T follicular helper cell (primary cell): Measurements from ENCODE around the gene LRRC15.
A peak's percentile ranks its signal among the peaks of the same experiment; 100 is the strongest.

Experiments used
- DNase-seq: peaks from one replicate; pipeline ENCODE4 v3.0.0-alpha.2; 2020; ENCODE audit warnings: low read depth

LRRC15 gene

GRCh38 chr3:194360568-194360967, 9.0 kb downstream of the LRRC15 start:
- no peak for DNase-seq

DNA sequence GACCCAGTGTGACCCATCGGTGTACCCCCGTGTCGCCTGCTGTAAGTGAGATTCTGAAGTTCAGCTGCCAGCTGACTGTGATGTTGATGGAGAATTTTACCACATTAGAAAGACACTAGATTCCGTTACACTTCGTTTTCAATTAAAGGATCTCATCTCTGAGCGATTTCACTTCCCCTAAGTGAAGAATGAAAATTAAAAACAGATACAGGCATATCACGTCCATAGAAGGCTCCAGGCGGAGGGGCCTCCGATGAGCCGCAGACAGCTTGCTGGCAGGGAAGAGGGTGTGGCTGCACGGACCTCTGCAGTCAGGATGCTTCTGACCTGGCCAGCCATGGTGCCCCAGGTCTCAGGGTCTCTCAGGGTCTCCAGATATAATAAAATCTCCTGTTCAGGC, 11.9 kb downstream of the LRRC15 start:
- no peak for DNase-seq

GRCh38 chr3:194355379-194355778, 14.2 kb downstream of the LRRC15 start:
- no peak for DNase-seq

DNA sequence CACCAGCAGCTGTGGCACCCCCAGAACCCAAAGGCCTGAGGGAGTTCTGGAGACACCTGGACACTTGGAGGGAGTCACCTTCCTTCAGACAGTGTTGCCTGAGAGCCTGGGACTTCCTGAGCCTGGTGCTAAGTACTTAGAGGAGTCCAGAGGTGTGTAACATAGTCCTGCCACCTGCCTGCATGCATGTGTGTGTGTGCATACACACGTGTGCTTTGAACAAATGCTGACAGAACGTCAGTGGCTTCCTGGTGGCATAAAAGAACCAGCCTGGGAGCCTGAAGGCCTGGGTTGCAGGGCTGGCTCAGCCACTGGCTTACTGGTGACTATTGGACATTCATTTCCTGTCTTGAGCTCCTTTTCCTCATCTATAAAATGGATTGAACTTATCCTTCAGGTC, 15.2 kb downstream of the LRRC15 start:
- no peak for DNase-seq

DNA sequence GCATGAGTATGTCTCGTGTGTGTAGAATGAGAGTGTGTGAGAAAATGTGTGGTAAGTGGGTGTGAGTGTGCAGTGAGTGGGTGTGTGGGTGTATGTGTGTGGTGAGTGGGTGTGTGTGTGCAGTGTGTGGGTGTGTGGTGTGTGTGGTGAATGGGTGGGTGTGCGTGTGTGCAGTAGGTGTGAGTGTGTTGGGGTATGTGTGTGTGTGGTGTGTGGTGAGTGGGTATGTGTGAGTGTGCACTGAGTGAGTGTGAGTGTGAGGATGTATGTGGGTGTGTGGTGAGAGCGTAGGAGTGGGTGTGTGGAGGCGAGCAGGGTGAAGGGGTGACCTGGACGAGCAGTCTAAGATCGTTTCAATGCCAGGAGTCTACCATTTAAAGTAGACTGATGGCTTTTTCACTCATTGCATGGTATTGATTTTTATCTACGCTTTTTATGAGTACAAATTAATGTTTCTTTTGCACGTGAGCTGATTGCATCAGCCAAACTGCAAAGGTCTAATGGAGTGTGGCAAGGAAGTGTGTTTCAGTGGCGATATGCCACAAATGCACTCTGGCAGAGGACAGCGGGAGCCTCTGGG, 16.8 kb downstream of the LRRC15 start:
- DNase-seq: no peak

DNA sequence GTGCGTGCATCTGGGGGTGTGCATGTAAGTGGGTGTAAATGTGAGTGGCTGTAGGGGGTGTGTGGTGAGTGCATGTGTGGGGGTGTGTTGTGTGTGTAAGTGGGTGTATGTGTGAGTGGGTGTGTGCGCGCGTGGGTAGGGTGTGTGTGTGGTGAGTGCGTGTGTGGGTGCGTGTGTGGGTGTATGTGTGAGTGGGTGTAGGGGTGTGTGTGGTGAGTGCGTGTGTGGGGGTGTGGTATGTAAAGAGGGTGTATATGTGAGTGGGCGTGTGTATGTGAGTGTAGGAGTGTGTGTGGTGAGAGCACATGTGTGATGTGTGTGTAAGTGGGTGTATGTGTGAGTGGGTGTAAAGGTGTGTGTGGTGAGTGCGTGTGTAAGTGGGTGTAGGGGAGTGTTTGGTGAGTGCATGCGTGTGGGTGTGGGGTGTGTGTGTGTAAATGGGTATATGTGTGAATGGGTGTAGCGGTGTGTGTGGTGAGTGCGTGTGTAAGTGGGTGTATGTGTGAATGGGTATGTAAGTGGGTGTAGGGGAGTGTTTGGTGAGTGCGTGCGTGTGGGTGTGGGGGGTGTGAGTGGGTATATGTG, 17.5 kb downstream of the LRRC15 start:
- no peak for DNase-seq

- DNase-seq: no peak
These were observed 18.4 kb downstream of the LRRC15 start, which contains the start of gene CPN2 for GRCh38 chr3:194351080-194351672. Gene CPN2, minus strand, starts transcription at chr3:194351328. Its CDS starts 8,626 bp downstream, at chr3:194342702.

GRCh38 chr3:194350726-194351071, 18.8 kb downstream of the LRRC15 start:
- DNase-seq: no peak

DNA sequence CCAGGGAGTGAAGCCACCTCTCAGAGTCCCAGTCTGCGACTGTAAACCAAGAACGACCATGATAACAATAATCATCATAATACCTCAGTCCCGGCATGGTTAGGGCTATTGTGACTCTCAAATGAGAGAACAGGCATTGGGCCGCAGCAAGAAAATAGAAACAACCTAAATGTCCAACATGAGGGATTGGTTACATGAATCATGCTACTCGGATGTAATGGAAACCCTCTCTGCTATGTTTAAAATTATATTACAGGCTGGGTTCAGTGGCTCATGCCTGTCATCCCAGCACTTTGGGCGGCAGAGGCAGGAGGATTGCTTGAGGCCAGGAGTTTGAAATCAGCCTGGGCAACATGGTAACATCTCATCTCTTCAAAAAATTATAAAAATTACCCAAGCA, 21.2 kb downstream of the LRRC15 start:
- no peak for DNase-seq

- DNase-seq: no peak
These were observed 22.9 kb downstream of the LRRC15 start for GRCh38 chr3:194346621-194347020.

- no peak for DNase-seq
These were observed 23.5 kb downstream of the LRRC15 start for GRCh38 chr3:194346035-194346434.

- peak; percentile 55 for DNase-seq
These were observed 25.5 kb downstream of the LRRC15 start for GRCh38 chr3:194344012-194344411.

DNA sequence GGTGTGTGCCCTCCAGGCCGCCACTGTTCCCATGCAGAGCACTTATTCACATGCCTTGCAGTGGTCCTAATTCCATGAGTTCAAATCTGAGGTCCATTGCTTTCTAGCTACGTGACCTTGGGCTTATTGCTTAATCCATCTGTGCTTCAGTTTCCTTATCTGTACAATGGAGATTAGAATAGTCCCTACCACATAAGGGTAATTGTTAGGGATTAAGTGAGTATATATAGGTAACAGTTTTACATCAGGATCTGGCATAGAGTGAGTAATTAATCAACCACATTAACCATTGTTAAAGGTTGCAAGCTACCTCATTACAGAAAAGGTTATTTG, 26.0 kb downstream of the LRRC15 start:
- DNase-seq: no peak

GRCh38 chr3:194342861-194343560, 26.5 kb downstream of the LRRC15 start:
- no peak for DNase-seq

DNA sequence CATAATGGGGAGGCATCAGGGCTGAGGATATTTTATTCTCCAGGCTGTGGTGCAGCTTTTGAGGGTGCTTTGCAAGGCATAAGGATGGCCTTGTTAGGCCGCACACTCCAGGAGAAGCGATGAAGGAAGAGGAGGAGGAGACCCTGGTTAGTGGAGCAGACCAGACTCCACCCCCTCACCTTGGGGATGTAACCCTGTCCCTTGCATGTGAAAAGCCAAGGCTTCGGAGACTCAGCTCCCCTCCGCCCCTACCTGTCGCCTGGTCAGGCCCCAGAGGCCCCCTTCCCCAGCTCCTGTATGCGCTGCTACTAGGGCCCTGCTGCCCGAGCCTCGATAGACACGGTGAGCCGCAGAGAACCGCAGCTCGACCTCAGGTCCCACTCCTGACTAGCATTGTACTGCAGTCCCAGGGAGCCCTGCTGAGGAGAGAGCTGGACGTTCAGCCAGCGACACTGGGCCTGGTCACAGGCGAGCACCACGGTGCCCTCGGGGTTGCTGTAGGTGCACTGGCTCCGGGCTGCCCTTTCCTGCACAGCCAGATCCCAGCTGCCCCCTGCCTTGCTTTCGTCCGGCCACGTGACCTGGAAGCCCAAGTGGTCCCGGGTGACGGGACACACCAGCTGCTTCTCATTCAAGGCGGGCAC, 28.7 kb downstream of the LRRC15 start:
- DNase-seq: no peak

DNA sequence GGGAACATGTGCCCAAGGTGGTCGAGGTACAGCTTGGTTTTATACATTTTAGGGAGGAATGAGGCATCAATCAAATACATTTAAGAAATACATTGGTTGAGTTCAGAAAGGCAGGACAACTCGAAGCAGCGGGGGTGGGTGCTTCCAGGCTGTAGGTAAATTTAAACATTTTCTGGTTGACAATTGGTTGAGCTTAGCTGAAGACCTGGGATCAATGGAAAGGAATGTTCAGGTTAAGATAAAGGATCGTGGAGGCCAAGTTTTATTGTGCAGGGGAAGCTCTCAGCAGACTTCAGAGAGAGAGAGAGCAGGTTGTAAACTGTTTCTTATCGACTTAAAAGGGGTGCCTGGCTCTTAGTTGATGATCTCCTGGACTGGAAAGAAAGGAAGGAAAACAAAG, 29.7 kb downstream of the LRRC15 start:
- no peak for DNase-seq

GRCh38 chr3:194339356-194339755, 30.2 kb downstream of the LRRC15 start:
- DNase-seq: no peak

DNA sequence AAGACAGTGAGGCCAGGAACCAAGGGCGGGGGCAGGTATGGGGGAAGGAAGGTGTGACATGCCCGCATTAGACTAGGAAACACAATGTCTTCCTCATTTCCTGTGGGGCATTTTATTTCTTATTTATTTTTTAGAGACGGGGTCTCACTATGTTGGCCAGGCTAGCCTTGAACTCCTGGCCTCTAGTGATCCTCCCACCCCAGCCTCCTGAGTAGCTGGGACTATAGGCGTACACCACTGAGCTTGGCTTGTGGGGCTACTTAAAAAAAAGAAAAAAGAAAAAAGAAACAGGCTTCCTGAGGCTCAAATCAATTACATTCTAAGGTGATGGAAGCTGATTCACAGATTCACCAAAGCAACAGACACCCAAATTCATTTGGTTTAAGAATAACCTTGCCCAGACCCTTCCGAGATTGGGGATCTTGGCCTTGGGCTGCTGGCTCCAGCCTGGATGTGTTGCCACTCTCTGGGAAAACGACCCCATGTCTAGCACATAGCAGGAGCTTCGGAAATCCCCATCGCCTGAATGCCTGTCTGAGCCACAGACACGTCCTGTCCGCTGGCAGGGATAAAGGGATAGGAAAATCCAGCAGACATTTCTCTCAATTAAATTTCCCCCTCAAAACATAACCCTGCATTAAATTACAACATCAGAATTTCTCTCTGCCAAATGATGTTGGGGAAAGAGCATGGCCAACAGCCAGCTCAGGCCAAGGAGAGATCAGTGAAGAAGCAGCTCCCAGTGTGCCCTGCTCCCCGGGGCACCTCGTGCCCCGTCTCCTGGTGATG, 31.4 kb downstream of the LRRC15 start:
- DNase-seq: no peak

DNA sequence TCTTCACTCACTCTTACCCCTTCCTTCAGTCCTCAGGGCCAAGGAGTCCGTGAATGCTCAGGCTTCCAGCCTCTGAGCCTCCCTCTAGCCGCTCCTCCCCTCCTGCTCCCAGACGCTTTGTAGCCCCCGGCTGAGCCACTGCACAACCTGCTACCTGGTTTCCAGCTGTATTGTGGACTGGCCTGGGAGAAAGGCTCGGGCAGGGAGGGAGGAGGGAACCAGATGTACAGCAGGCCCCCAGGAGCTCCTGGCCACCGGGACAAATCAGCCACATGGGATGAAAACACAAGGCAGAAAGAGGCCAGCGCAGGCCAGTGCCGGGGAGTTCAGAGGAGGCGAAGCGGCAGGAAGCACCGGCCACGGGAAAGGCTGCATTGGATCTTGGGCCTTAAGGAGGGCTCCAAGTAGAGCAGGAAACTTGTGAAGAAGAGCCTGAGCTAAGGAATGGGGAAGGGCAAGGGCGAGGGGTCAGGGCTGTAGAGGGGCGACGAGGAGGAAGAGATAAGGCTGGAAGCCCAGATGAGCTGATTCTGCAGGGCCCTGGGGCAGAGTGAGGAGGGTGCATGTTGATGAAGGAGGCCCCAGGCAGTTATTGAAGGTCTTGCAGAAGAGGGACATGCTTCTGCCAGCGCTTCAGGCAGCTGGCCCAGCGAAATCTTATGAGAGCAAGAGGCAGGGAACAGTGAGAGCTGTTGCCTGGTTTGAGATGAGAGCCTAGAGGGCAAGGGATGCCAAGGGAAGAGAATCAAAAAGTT, 32.8 kb downstream of the LRRC15 start:
- DNase-seq: no peak

DNA sequence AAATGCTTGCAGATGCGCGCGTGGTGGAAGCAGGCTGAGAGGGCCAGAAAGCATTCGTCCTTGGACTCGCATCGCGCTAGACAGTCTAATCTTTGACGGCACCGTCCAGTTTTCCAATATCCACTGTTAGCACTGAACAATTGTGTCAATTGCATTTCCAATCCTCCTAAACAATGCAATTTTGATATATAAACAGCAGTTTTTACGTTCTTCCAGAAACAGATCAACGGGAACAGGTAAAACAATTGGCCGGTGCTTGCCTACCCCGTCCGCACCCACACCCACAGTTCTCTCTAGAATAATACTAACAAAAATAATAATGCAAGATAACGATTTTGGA, 35.6 kb downstream of the LRRC15 start:
- DNase-seq: no peak

DNA sequence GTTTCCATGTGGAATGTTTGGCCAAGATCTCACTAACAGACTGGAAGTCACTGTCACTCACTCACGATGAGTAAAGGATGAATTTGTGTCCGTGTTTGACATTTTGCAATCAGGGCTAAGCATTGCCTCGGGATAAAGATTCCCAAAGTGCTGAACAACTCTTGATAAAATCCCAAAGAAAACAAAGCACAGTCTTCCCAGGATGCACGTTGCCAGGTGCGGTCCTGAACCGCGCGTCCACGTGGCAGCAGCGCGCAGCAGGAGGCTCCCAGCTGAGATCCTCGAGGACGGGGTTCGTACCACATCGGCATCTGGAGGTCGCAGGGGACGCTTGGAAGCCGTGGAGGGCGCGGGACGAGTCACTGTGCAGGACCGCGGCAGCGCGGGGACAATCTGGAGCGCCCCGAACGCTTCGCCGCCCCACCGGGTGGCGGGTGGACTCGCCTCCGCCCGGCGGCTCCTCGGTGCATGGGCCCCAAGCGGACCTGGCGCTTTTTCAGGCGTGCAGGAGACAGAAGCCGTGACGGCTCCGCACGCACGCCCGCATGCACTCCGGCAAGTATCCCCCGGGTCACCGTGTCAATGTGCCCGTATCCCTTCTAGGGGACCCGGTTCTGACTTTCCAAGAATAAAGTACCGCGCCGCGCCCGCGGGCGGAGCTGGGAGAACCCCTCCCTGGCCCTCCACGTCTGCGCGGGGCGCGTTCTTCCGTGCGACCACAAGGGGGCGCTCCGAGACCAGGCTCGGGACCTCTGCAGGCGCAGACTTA, 36.1 kb downstream of the LRRC15 start:
- peak; percentile 82 for DNase-seq
